DND-41 (cell line): ENCODE results near the gene FAM217A.

ENCODE experiments used
- ATAC-seq: fragments of 200-7000 bp; cut with Tn5 transposase; 3 replicates; pipeline ENCODE4 v1.9.1; 2021; ENCODE audit warnings: low read depth; ENCODE audit not compliant: insufficient read depth
- DNase-seq: peaks from one replicate; pipeline ENCODE4 v3.0.0-alpha.2; 2020
- H2AFZ ChIP-seq: 2 replicates; pipeline ENCODE4 v1.6.0; 2012; ENCODE audit warnings: low read depth, low read length
- H3K27ac ChIP-seq: 2 replicates; pipeline ENCODE4 v1.5.1; 2012; ENCODE audit warnings: low read length, inconsistent platforms
- H3K27me3 ChIP-seq: fragments of 200-600 bp; sonication (generic); 2 replicates; pipeline ENCODE4 v1.6.0; 2012; ENCODE audit warnings: low read length, mild to moderate bottlenecking, inconsistent platforms; ENCODE audit not compliant: insufficient read depth, poor library complexity
- H3K36me3 ChIP-seq: 2 replicates; pipeline ENCODE4 v1.5.1; 2012; ENCODE audit warnings: low read length, inconsistent platforms; ENCODE audit not compliant: insufficient read depth
- H3K4me1 ChIP-seq: 2 replicates; pipeline ENCODE4 v1.5.1; 2012; ENCODE audit warnings: mild to moderate bottlenecking, low read length; ENCODE audit not compliant: insufficient read depth
- H3K4me2 ChIP-seq: 2 replicates; pipeline ENCODE4 v1.6.0; 2012; ENCODE audit warnings: mild to moderate bottlenecking, moderate library complexity, low read length, inconsistent platforms; ENCODE audit not compliant: insufficient read depth
- H3K4me3 ChIP-seq, 2 experiments: fragments of 200-600 bp in 1 of 2; shearing (Covaris generic) in 1 of 2; 2 replicates each; pipeline ENCODE4 v1.5.1; 2012 to 2016; ENCODE audit warnings: inconsistent platforms in 2 of 2, low read length in 2 of 2, mild to moderate bottlenecking in 2 of 2, low read depth in 1 of 2, moderate library complexity in 1 of 2
- H3K79me2 ChIP-seq: 2 replicates; pipeline ENCODE4 v1.6.0; 2012; ENCODE audit warnings: low read length, inconsistent platforms; ENCODE audit not compliant: insufficient read depth
- H3K9ac ChIP-seq: 2 replicates; pipeline ENCODE4 v1.6.0; 2012; ENCODE audit warnings: low read depth, mild to moderate bottlenecking, inconsistent platforms, low read length, moderate library complexity
- H3K9me3 ChIP-seq: 2 replicates; pipeline ENCODE4 v1.5.1; 2012; ENCODE audit warnings: low read length, moderate library complexity, mild to moderate bottlenecking, inconsistent platforms; ENCODE audit not compliant: insufficient read depth, severe bottlenecking
- H4K20me1 ChIP-seq: 2 replicates; pipeline ENCODE4 v1.6.0; 2012; ENCODE audit warnings: low read length; ENCODE audit not compliant: insufficient read depth
- CTCF ChIP-seq: IDR thresholded peaks from 2 replicates; pipeline ENCODE4 v1.5.1; 2012; ENCODE audit warnings: borderline replicate concordance, low read length, moderate library complexity, mild to moderate bottlenecking; ENCODE audit not compliant: poor library complexity, severe bottlenecking; ENCODE audit errors: extremely low read depth
- EZH2 ChIP-seq: IDR thresholded peaks from 3 replicates; pipeline ENCODE4 v1.6.1; 2012; ENCODE audit warnings: borderline replicate concordance, low read depth, mild to moderate bottlenecking, moderate library complexity, low read length, inconsistent platforms; ENCODE audit not compliant: severe bottlenecking

FAM217A gene

GRCh38 chr6:4107873-4108272 is 28.9 kb upstream of the FAM217A start:
- TF ChIP-seq CTCF (no peak), EZH2 (no peak)
- DNase-seq = no peak
- no peak overlapping the region for H2AFZ ChIP-seq
- H3K4me2 ChIP-seq = no peak overlapping the region
- H3K9me3 ChIP-seq = no peaks in the 10 kb centered on the region
- no peak overlapping the region for H3K4me3 ChIP-seq
- no peak for ATAC-seq
- H3K36me3 ChIP-seq = no peaks in the 10 kb centered on the region
- no peaks in the 10 kb centered on the region for H3K27me3 ChIP-seq
- no peak overlapping the region for H3K27ac ChIP-seq
- H3K9ac ChIP-seq = no peak overlapping the region
- no peaks in the 10 kb centered on the region for H3K79me2 ChIP-seq
- H3K4me1 ChIP-seq = no peaks in the 10 kb centered on the region
- H4K20me1 ChIP-seq = no peaks in the 10 kb centered on the region

DNA sequence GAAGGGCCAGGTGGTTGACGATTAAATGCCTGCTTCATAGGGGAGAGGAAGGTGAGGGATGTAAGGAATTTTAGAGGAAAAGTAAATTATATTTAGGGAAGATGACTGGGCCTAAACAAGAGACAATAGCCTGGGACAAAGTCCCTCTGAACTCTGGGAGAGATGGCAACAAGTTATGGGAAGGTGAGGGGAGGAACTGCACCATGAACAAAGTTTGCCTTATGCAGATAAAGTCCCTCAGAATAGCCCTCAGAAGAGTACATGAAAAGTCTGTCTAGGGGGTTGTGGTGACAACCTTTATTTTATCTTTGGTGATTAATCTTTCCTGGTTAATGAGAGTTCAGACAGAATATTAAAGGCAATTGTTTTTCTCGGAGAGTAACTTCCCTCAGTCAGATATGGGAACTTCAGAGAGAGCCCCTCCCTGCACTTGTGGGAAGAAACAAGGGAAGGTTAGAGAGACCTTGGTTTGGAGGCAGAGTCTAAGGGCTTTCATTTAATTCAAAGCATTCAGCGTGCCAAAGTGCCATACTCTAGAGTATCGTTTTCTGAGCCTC is 27.1 kb upstream of the FAM217A start:
- H3K9me3 ChIP-seq = no peaks in the 10 kb centered on the region
- H3K27me3 ChIP-seq = no peaks in the 10 kb centered on the region
- no peak for TF ChIP-seq CTCF
- TF ChIP-seq EZH2 = no peak
- no peak overlapping the region for H3K27ac ChIP-seq
- no peaks in the 10 kb centered on the region for H3K79me2 ChIP-seq
- H4K20me1 ChIP-seq = no peaks in the 10 kb centered on the region
- no peak overlapping the region for H3K4me2 ChIP-seq
- no peak overlapping the region for H3K4me3 ChIP-seq
- no peak overlapping the region for H2AFZ ChIP-seq
- H3K4me1 ChIP-seq = no peaks in the 10 kb centered on the region
- DNase-seq = no peak
- no peaks in the 10 kb centered on the region for H3K36me3 ChIP-seq
- no peak overlapping the region for H3K9ac ChIP-seq
- no peak for ATAC-seq

DNA sequence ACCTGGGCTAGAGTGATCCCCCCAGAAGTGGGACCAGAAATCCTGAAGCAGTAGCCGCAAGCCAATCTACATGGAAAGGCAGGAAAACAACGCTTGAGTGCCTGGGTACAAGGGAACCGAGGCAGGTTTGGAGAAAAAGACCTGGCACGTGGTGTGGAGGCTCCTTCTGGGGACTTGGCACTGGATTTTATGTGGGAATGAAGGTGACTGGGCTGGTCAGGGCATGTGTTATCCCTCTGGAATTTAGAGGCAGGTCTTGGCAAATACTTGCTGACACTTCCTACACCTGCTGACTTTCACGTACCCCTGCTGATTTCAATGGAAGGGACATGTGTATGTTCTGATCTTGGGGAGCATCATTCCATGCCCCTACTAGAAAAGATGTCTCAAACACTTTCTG is 25.0 kb upstream of the FAM217A start:
- H3K9me3 ChIP-seq = no peaks in the 10 kb centered on the region
- TF ChIP-seq EZH2 (no peak), CTCF (no peak)
- H3K9ac ChIP-seq = no peak overlapping the region
- H3K27me3 ChIP-seq = no peaks in the 10 kb centered on the region
- H4K20me1 ChIP-seq = no peaks in the 10 kb centered on the region
- H3K4me3 ChIP-seq = no peak overlapping the region
- no peak overlapping the region for H2AFZ ChIP-seq
- H3K27ac ChIP-seq = no peak overlapping the region
- no peak overlapping the region for H3K4me2 ChIP-seq
- ATAC-seq = no peak
- H3K79me2 ChIP-seq = no peaks in the 10 kb centered on the region
- no peaks in the 10 kb centered on the region for H3K4me1 ChIP-seq
- no peaks in the 10 kb centered on the region for H3K36me3 ChIP-seq
- no peak for DNase-seq

DNA sequence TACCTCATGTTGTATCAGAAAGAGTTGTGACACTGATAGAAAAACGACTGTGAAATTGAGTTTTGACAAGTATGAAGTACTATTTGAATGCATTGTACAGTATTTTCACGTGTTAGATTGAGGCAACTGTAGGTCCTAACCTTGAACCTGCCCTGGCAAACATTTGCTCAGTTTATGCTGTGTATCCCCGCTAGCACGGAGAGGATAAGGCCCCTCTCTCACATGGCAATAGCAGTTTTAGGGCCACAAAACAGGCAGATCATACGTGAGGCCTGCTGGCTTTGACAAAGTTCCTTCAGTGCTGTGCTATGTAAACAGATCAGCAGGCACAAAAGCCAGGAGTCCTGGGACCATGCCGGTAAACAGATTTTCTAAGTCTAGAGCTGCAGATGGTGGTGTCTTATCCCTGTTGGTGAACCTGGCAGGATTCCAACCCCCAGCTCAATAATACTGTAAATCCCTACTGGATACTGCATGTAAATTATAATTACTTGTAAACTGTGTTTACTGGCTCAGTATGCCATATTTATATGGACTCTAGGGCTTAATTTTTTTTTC is 23.8 kb upstream of the FAM217A start:
- H3K4me2 ChIP-seq = no peak overlapping the region
- no peaks in the 10 kb centered on the region for H3K9me3 ChIP-seq
- no peak for ATAC-seq
- no peak overlapping the region for H3K27ac ChIP-seq
- no peaks in the 10 kb centered on the region for H3K4me1 ChIP-seq
- H2AFZ ChIP-seq = no peak overlapping the region
- H3K27me3 ChIP-seq = no peaks in the 10 kb centered on the region
- no peak overlapping the region for H3K9ac ChIP-seq
- H3K36me3 ChIP-seq = no peaks in the 10 kb centered on the region
- no peak for TF ChIP-seq CTCF
- no peak for TF ChIP-seq EZH2
- no peak overlapping the region for H3K4me3 ChIP-seq
- H4K20me1 ChIP-seq = no peaks in the 10 kb centered on the region
- no peak for DNase-seq
- H3K79me2 ChIP-seq = no peaks in the 10 kb centered on the region
